Activated CD8-positive, alpha-beta memory T cell treated with anti-CD3 and anti-CD28 coated beads, Interleukin-2, amount 10 ng/mL, durations not matched to agents 7 days and 5 days (primary cell): ENCODE measurements around the gene NIPAL1. TPM values are rescaled to one million over a fixed set of nuclear protein-coding genes. Genes with fewer than 3 reads are reported as not detected.
A peak's percentile ranks its signal among the peaks of the same experiment; 100 is the strongest.

ENCODE experiments used
- ATAC-seq: fragments of 150-1000 bp; cut with Tn5 transposase; one replicate; pipeline ENCODE4 v1.10.0; 2021; ENCODE audit warnings: moderate library complexity
- CTCF ChIA-PET: fragments of 350-600 bp; sonication (Branson Sonifier 250); formaldehyde crosslinking; loops from one replicate; lab custom pipeline; 2021; ENCODE audit warnings: antibody characterized with exemption; lab: Charles Lee
- DNase-seq: peaks from one replicate; pipeline ENCODE4 v3.0.0-alpha.2; 2020
- H3K27ac Mint-ChIP-seq: one replicate; pipeline ENCODE4 v1.8.0; 2021; ENCODE audit warnings: mild to moderate bottlenecking, mixed read lengths
- H3K27me3 Mint-ChIP-seq: one replicate; pipeline ENCODE4 v1.8.0; 2021; ENCODE audit warnings: mixed read lengths
- H3K36me3 Mint-ChIP-seq: one replicate; pipeline ENCODE4 v1.8.0; 2021; ENCODE audit warnings: mild to moderate bottlenecking, mixed read lengths
- H3K4me1 Mint-ChIP-seq: one replicate; pipeline ENCODE4 v1.8.0; 2021; ENCODE audit warnings: mixed read lengths
- H3K4me3 Mint-ChIP-seq: one replicate; pipeline ENCODE4 v1.8.0; 2021; ENCODE audit warnings: mild to moderate bottlenecking, moderate library complexity, mixed read lengths
- H3K9me3 Mint-ChIP-seq: one replicate; pipeline ENCODE4 v1.8.0; 2022; ENCODE audit warnings: low read depth, mixed read lengths
- total RNA-seq, 2 experiments: library from RNA; stranded (reverse); gene quantifications; one replicate each; pipeline ENCODE4 v1.2.3, GENCODE V29; 2021

The NIPAL1 gene
- total RNA-seq, 2 experiments from 2014 or later = 0.35 to 1.4 TPM

DNA sequence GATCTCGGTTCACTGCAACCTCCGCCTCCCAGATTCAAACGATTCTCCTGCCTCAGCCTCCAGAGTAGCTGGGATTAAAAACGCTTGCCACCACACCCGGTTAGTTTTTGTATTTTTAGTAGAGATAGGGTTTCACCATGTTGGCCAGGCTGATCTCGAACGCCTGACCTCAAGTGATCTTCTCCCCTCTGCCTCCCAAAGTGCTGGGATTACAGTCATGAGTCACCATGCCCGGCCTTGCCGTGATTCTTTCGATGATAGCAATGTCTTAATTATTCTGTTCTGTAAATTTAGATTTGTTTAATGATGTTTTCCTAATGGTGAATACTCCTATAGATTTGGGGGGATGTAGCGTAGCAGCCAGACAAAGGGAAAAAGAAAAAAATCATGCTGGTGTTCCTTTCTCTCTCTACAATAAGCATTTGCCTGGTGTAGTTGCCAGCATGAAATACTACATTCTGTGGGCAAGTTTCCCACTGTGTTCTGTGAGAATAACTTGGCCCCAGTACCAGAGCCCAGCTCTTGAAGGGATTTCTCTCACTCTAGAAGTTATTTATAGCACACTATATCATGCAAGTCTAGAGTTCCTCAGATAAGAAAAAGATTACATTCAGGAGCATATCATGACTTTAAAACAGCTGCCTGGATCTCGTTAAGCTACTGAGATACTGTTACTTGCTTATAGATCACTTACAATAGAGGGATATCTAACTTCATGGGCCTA lies 15.4 kb downstream of the NIPAL1 start:
- peaks cover 10% of the 10 kb centered on the region for H3K4me1 Mint-ChIP-seq
- ATAC-seq (no peak), DNase-seq (no peak)

GRCh38 chr4:48032721-48033120 lies 16.1 kb downstream of the NIPAL1 start:
- peaks cover 23% of the 10 kb centered on the region for H3K27me3 Mint-ChIP-seq
- H3K4me1 Mint-ChIP-seq = peaks cover 10% of the 10 kb centered on the region

More for the DNA sequence above, 15.4 kb downstream of the NIPAL1 start:
- no peak overlapping the region for H3K4me3 Mint-ChIP-seq
- no peaks in the 10 kb centered on the region for H3K9me3 Mint-ChIP-seq
- no peaks in the 10 kb centered on the region for H3K36me3 Mint-ChIP-seq
- no peak overlapping the region for H3K27ac Mint-ChIP-seq
- H3K27me3 Mint-ChIP-seq = peaks cover 21% of the 10 kb centered on the region
- CTCF ChIA-PET = interaction anchor here (0.9 to 3.0 kb wide), 5 partner anchors 9 to 160 kb away, joined by 3 to 19 read pairs (median 4); no protein-coding TSS in a partner anchor

DNA sequence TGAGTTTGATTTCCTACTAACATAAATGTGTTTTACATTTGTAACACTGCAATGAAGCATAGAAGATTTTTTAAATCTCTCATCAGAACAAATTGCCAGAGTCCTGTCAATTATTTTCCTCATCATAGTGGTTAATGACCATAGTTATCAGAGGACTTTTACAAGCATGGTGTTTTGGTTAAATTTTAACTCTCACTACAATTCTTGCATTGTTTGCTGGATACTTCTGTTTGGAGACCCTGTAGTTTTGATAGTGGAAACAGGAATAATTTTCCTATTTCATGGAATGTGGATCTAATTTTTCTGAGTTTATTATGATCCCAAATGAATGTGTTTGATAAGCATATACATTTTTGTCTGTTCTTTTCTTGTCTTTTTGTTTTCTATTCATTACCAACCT lies 16.8 kb downstream of the NIPAL1 start:
- H3K9me3 Mint-ChIP-seq = no peaks in the 10 kb centered on the region
- CTCF ChIA-PET = interaction anchor here (1.1 to 3.7 kb wide), 13 partner anchors 10 to 112 kb away, joined by 3 to 19 read pairs (median 6); no protein-coding TSS in a partner anchor
- H3K27ac Mint-ChIP-seq = no peak overlapping the region
- peaks cover 9% of the 10 kb centered on the region for H3K4me1 Mint-ChIP-seq
- H3K4me3 Mint-ChIP-seq = no peak overlapping the region
- H3K27me3 Mint-ChIP-seq = peaks cover 27% of the 10 kb centered on the region
- no peaks in the 10 kb centered on the region for H3K36me3 Mint-ChIP-seq
- DNase-seq (no peak), ATAC-seq (no peak)

More at GRCh38 chr4:48032721-48033120, 16.1 kb downstream of the NIPAL1 start:
- ATAC-seq (no peak), DNase-seq (no peak)
- no peaks in the 10 kb centered on the region for H3K36me3 Mint-ChIP-seq
- no peaks in the 10 kb centered on the region for H3K9me3 Mint-ChIP-seq
- CTCF ChIA-PET = interaction anchor here (0.9 to 3.0 kb wide), 5 partner anchors 13 to 161 kb away, joined by 3 to 19 read pairs (median 4); no protein-coding TSS in a partner anchor
- H3K4me3 Mint-ChIP-seq = no peak overlapping the region
- no peak overlapping the region for H3K27ac Mint-ChIP-seq

- CTCF ChIA-PET = interaction anchor here (0.9 to 3.7 kb wide), 17 partner anchors 8 to 111 kb away, joined by 3 to 19 read pairs (median 5); no protein-coding TSS in a partner anchor
- ATAC-seq (peak; percentile 80), DNase-seq (peak; percentile 73)
- Mint-ChIP-seq H3K9me3 (no peaks in the 10 kb centered on the region), H3K4me3 (no peak overlapping the region), H3K27me3 (peaks cover 26% of the 10 kb centered on the region), H3K36me3 (no peaks in the 10 kb centered on the region), H3K4me1 (peaks cover 4% of the 10 kb centered on the region), H3K27ac (no peak overlapping the region)
These were observed 17.3 kb downstream of the NIPAL1 start for GRCh38 chr4:48033825-48034413.

DNA sequence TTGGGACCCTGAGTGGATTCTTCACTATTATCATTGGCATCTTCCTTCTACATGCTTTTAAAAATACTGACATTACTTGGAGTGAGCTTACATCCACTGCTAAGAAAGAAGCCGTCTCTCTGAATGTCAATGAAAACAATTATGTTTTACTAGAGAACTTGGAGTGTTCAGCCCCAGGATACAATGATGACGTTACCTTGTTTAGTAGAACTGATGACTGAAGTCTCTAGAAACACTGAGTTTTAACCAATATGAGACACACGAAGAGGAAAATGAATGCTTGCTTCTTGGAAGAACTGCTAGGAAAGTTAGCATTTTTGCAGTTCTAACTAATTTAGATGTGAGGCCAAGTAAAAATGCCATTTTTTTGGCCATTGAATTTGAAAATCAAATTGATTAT lies 19.4 kb downstream of the NIPAL1 start:
- DNase-seq (no peak), ATAC-seq (no peak)
- Mint-ChIP-seq H3K36me3 (peaks cover 2% of the 10 kb centered on the region), H3K9me3 (no peaks in the 10 kb centered on the region), H3K27ac (no peak overlapping the region), H3K27me3 (peaks cover 17% of the 10 kb centered on the region), H3K4me1 (peaks cover 3% of the 10 kb centered on the region), H3K4me3 (no peak overlapping the region)
- CTCF ChIA-PET = interaction anchor here (0.9 to 3.7 kb wide), 2 partner anchors 49 to 104 kb away, joined by 3 to 14 read pairs; no protein-coding TSS in a partner anchor

GRCh38 chr4:48037117-48037462 lies 20.5 kb downstream of the NIPAL1 start:
- no peak overlapping the region for H3K4me3 Mint-ChIP-seq
- peaks cover 10% of the 10 kb centered on the region for H3K4me1 Mint-ChIP-seq
- H3K9me3 Mint-ChIP-seq = no peaks in the 10 kb centered on the region
- CTCF ChIA-PET = interaction anchor here (1.2 kb wide), 1 partner anchor 11 kb away, joined by 3 read pairs; no protein-coding TSS in a partner anchor
- DNase-seq = no peak
- H3K36me3 Mint-ChIP-seq = peaks cover 2% of the 10 kb centered on the region
- H3K27ac Mint-ChIP-seq = no peak overlapping the region
- no peak for ATAC-seq
- peaks cover 23% of the 10 kb centered on the region for H3K27me3 Mint-ChIP-seq

DNA sequence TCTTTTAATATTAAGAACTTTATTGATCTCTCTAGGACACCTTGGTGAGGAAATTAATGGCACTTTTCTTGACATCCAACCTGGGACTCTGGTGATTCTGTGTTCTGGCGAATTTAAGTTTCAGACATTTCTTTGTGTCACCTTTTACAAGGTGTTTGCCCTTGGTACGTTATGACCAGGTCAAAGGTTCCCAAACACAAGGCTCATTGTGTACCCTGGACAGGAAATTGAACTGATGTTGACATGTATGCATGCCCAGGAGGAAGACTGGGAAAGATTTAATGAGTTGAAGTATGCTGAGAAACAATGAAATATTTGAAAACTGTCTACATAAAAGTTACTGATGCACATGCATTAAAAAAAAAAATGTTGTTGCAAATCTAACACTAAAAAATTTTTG lies 22.1 kb downstream of the NIPAL1 start:
- no peaks in the 10 kb centered on the region for H3K9me3 Mint-ChIP-seq
- no peak overlapping the region for H3K4me3 Mint-ChIP-seq
- peaks cover 31% of the 10 kb centered on the region for H3K27me3 Mint-ChIP-seq
- H3K27ac Mint-ChIP-seq = no peak overlapping the region
- CTCF ChIA-PET = interaction anchor here (1.2 kb wide), 1 partner anchor 70 kb away, joined by 3 read pairs; no protein-coding TSS in a partner anchor
- ATAC-seq (no peak), DNase-seq (no peak)
- H3K4me1 Mint-ChIP-seq = peaks cover 10% of the 10 kb centered on the region
- peaks cover 2% of the 10 kb centered on the region for H3K36me3 Mint-ChIP-seq

DNA sequence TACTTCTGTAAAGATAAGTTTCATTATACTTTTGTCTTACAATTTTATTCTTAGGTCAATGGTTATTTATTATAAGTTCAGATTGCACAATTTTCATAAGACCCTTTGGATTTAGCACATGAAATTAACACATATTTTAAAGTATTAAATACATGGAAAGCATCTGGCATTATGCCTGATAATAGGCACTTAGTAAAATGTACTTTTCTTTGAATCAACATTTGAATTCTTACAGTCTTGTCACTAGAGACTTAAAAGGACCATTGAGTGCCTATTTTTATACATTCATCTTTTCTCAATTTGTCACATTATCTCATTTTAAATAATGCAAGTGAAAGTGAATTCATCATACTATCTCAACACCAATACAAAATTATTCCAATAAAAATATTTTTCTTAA lies 23.0 kb downstream of the NIPAL1 start:
- no peak overlapping the region for H3K27ac Mint-ChIP-seq
- peaks cover 12% of the 10 kb centered on the region for H3K4me1 Mint-ChIP-seq
- H3K27me3 Mint-ChIP-seq = peaks cover 39% of the 10 kb centered on the region
- no peak for ATAC-seq
- H3K9me3 Mint-ChIP-seq = no peaks in the 10 kb centered on the region
- no peak for DNase-seq
- H3K4me3 Mint-ChIP-seq = no peak overlapping the region
- CTCF ChIA-PET = no interaction called here
- H3K36me3 Mint-ChIP-seq = peaks cover 2% of the 10 kb centered on the region

DNA sequence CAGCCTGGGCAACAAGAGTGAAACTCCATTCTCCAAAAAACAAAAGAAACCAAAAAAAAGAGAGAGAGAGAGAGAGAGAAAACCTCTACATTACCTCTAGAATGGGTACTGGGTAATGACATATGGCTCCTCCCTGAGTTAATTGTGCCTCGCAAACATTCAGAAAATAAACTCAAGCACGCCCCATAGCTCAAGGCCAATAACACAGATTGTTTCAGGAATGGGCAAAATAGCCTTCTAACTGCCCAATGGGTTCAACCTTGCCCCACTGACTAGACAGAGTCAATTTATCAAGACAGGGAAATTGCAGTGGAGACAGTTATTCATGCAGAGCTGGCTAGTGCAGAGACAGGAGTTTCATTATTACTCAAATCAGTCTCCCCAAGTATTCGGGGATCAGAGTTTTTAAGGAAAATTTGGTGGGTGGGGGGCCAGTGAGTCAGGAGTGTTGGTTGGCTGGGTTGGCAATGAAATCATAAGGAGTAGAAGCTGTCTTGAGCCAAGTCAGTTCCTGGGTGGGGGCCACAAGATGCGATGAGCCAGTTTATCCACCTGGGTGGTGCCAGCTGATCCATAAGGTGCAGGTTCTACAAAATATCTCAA lies 25.1 kb downstream of the NIPAL1 start:
- H3K4me3 Mint-ChIP-seq = no peak overlapping the region
- H3K9me3 Mint-ChIP-seq = no peaks in the 10 kb centered on the region
- H3K36me3 Mint-ChIP-seq = peaks cover 2% of the 10 kb centered on the region
- ATAC-seq (no peak), DNase-seq (no peak)
- CTCF ChIA-PET = interaction anchor here (1.2 to 1.4 kb wide), 2 partner anchors 10 to 356 kb away, joined by 3 read pairs; no protein-coding TSS in a partner anchor
- no peak overlapping the region for H3K27ac Mint-ChIP-seq
- peaks cover 58% of the 10 kb centered on the region for H3K27me3 Mint-ChIP-seq
- H3K4me1 Mint-ChIP-seq = peaks cover 18% of the 10 kb centered on the region

DNA sequence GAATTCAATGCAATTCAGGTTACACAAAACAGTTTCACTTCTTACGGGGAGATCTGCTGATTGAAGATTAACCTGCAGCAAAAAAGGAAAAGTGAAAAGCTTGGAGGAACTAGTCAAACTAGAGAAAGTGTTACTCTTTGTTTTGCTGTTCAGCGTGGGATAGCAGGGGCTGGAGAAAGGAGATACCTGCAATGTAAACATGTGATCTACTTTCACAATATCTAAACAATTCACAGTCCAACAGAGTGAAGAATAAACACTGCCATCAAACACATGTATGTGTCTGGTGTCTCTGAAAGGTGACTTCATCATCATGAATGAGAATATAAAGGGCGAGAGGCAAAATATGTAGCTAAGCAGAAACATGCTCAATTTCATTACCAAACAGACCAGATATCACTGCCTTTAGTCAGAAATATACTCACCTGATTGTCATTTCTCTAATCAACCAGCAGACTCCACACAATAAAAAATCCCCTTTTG lies 26.4 kb downstream of the NIPAL1 start:
- H3K4me3 Mint-ChIP-seq = no peak overlapping the region
- DNase-seq (no peak), ATAC-seq (no peak)
- peaks cover 2% of the 10 kb centered on the region for H3K36me3 Mint-ChIP-seq
- CTCF ChIA-PET = interaction anchor here (2.0 kb wide), 1 partner anchor 9 kb away, joined by 9 read pairs; no protein-coding TSS in a partner anchor
- peaks cover 67% of the 10 kb centered on the region for H3K27me3 Mint-ChIP-seq
- H3K27ac Mint-ChIP-seq = no peak overlapping the region
- peaks cover 31% of the 10 kb centered on the region for H3K4me1 Mint-ChIP-seq
- no peaks in the 10 kb centered on the region for H3K9me3 Mint-ChIP-seq

- ATAC-seq (no peak), DNase-seq (no peak)
- Mint-ChIP-seq H3K4me3 (no peak overlapping the region), H3K27ac (no peak overlapping the region), H3K4me1 (peaks cover 33% of the 10 kb centered on the region), H3K36me3 (peaks cover 2% of the 10 kb centered on the region), H3K9me3 (no peaks in the 10 kb centered on the region), H3K27me3 (peaks cover 68% of the 10 kb centered on the region)
- CTCF ChIA-PET = interaction anchor here (2.0 kb wide), 1 partner anchor 9 kb away, joined by 9 read pairs; no protein-coding TSS in a partner anchor
These were observed 26.9 kb downstream of the NIPAL1 start for GRCh38 chr4:48043504-48043903.

GRCh38 chr4:48044298-48044697 lies 27.7 kb downstream of the NIPAL1 start:
- Mint-ChIP-seq H3K4me1 (peaks cover 33% of the 10 kb centered on the region), H3K9me3 (no peaks in the 10 kb centered on the region), H3K27ac (no peak overlapping the region), H3K27me3 (peaks cover 76% of the 10 kb centered on the region), H3K36me3 (peaks cover 2% of the 10 kb centered on the region), H3K4me3 (no peak overlapping the region)
- ATAC-seq = no peak
- DNase-seq = no peak
- CTCF ChIA-PET = interaction anchor here (1.0 to 1.7 kb wide), 2 partner anchors 10 to 41 kb away, joined by 3 to 7 read pairs; no protein-coding TSS in a partner anchor

- no peak for DNase-seq
- ATAC-seq = no peak
- Mint-ChIP-seq H3K4me1 (peaks cover 33% of the 10 kb centered on the region), H3K27me3 (peaks cover 88% of the 10 kb centered on the region), H3K27ac (no peak overlapping the region), H3K4me3 (no peak overlapping the region), H3K36me3 (no peaks in the 10 kb centered on the region), H3K9me3 (no peaks in the 10 kb centered on the region)
- CTCF ChIA-PET = interaction anchor here (1.1 to 1.7 kb wide), 2 partner anchors 12 to 14 kb away, joined by 4 to 7 read pairs; no protein-coding TSS in a partner anchor
These were observed 29.5 kb downstream of the NIPAL1 start for GRCh38 chr4:48046059-48046458.
